ENCODE results near the gene RASSF3.
"Not testable (repeated sequence)": the region's sequence is repeated elsewhere in the genome, so short reads cannot be mapped to it uniquely, and the experiment has no call there.

The RASSF3 gene

GRCh38 chr12:64690236-64690635 is 79.9 kb downstream of the RASSF3 start:
- 93% methylated on average over 6 of the region's 6 CpGs for WGBS, 2 experiments
- H3K27me3 ChIP-seq (ENCODE audit: control insufficient read depth, insufficient read depth, low read length, poor library complexity, severe bottlenecking) = not testable (repeated sequence)

GRCh38 chr12:64691227-64691794 is 81.0 kb downstream of the RASSF3 start:
- no peaks in the 10 kb centered on the region for H3K27me3 ChIP-seq (ENCODE audit: control insufficient read depth, insufficient read depth, low read length, poor library complexity, severe bottlenecking)
- H3K9me3 ChIP-seq (ENCODE audit: control insufficient read depth, low read length) = no peaks in the 10 kb centered on the region
- no peaks in the 10 kb centered on the region for H3K36me3 ChIP-seq (ENCODE audit: control insufficient read depth, insufficient read depth, low read length)
- no peak overlapping the region for H3K4me3 ChIP-seq (ENCODE audit: insufficient read depth, low read depth, low read length)
- peaks cover 22% of the 10 kb centered on the region for H3K4me1 ChIP-seq (ENCODE audit: control insufficient read depth, insufficient read depth, low read length)
- WGBS, 2 experiments = 32 to 45% methylated on average over 6 of the region's 6 CpGs
- peak overlapping the region; percentile 75 for H3K27ac ChIP-seq (ENCODE audit: insufficient read depth, low read depth, low read length, poor library complexity, severe bottlenecking)

More at GRCh38 chr12:64690236-64690635, 79.9 kb downstream of the RASSF3 start:
- not testable (repeated sequence) for H3K4me3 ChIP-seq (ENCODE audit: insufficient read depth, low read depth, low read length); H3K27ac ChIP-seq (ENCODE audit: insufficient read depth, low read depth, low read length, poor library complexity, severe bottlenecking); H3K36me3 ChIP-seq (ENCODE audit: control insufficient read depth, insufficient read depth, low read length); H3K9me3 ChIP-seq (ENCODE audit: control insufficient read depth, low read length)
- peaks cover 22% of the 10 kb centered on the region for H3K4me1 ChIP-seq (ENCODE audit: control insufficient read depth, insufficient read depth, low read length)

DNA sequence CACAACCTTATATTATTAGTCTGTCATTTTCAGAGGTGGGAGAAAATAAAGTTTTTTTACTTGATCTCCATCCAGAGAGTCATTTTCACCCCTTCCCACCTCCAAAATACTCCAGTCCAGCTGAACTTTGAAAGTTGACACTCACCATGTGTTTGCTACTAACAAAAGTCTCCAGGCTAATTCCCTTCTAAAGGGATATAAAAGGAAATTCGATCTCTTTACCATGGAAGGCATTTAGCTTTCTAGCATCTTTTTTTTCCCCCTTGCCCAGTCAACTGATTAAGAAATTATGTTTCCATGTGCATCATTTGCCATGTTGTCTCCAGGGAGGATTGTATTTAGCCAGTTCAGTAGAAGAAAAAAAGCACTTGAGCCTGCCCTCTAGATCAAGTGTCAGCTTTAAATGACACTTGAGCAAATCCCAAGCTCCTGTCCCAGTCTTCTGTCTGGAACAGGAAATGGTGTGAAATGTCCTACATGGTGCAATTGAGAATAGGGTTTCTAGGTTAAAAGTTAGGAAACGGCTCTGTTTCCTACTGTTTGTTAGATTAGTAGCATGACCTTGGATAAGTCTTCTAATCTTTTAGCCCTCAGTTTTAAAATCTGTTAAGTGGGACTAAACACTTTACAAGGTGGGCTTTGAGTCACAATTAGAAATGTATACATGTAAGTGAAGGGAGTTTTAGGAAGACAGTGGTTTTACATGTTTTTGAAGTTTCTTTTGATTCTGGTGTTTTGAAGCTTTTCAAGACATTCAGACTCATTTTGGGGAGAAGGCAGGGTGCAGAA is 81.7 kb downstream of the RASSF3 start:
- H3K4me3 ChIP-seq (ENCODE audit: insufficient read depth, low read depth, low read length) = no peak overlapping the region
- H3K9me3 ChIP-seq (ENCODE audit: control insufficient read depth, low read length) = no peaks in the 10 kb centered on the region
- H3K4me1 ChIP-seq (ENCODE audit: control insufficient read depth, insufficient read depth, low read length) = peaks cover 22% of the 10 kb centered on the region
- WGBS, 2 experiments = 46 to 48% methylated on average over 2 of the region's 2 CpGs
- H3K27ac ChIP-seq (ENCODE audit: insufficient read depth, low read depth, low read length, poor library complexity, severe bottlenecking) = peak overlapping the region; percentile 75
- H3K36me3 ChIP-seq (ENCODE audit: control insufficient read depth, insufficient read depth, low read length) = no peaks in the 10 kb centered on the region
- H3K27me3 ChIP-seq (ENCODE audit: control insufficient read depth, insufficient read depth, low read length, poor library complexity, severe bottlenecking) = no peaks in the 10 kb centered on the region

GRCh38 chr12:64694130-64695040 is 84.1 kb downstream of the RASSF3 start:
- Histone ChIP-seq H3K36me3 (ENCODE audit: control insufficient read depth, insufficient read depth, low read length) (no peaks in the 10 kb centered on the region), H3K27me3 (ENCODE audit: control insufficient read depth, insufficient read depth, low read length, poor library complexity, severe bottlenecking) (no peaks in the 10 kb centered on the region), H3K9me3 (ENCODE audit: control insufficient read depth, low read length) (no peaks in the 10 kb centered on the region), H3K27ac (ENCODE audit: insufficient read depth, low read depth, low read length, poor library complexity, severe bottlenecking) (no peak overlapping the region), H3K4me3 (ENCODE audit: insufficient read depth, low read depth, low read length) (no peak overlapping the region), H3K4me1 (ENCODE audit: control insufficient read depth, insufficient read depth, low read length) (peaks cover 19% of the 10 kb centered on the region)
- WGBS, 2 experiments = 85 to 87% methylated on average over 18 of the region's 18 CpGs

DNA sequence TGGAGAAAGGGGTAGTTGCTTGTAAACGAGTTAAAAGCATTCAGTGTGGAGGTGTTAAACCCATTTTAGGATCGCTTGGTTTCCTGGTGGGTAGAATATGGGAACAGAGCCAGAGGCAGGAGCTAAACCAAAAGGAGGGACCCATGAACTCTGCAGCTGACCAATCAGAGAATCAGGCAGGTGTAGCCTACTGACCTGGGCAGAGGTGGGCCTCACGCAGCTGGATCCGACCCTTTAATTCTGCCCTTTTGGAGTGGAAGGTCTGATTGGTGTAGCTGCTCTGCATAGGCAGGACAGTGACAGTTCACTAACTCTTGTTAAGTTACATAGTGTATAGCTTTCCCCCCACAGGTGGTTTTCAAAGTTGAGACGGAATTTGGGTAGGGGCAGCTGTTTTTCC is 85.3 kb downstream of the RASSF3 start:
- H3K27ac ChIP-seq (ENCODE audit: insufficient read depth, low read depth, low read length, poor library complexity, severe bottlenecking) = no peak overlapping the region
- H3K9me3 ChIP-seq (ENCODE audit: control insufficient read depth, low read length) = no peaks in the 10 kb centered on the region
- H3K4me3 ChIP-seq (ENCODE audit: insufficient read depth, low read depth, low read length) = no peak overlapping the region
- H3K36me3 ChIP-seq (ENCODE audit: control insufficient read depth, insufficient read depth, low read length) = no peaks in the 10 kb centered on the region
- no peaks in the 10 kb centered on the region for H3K27me3 ChIP-seq (ENCODE audit: control insufficient read depth, insufficient read depth, low read length, poor library complexity, severe bottlenecking)
- peaks cover 19% of the 10 kb centered on the region for H3K4me1 ChIP-seq (ENCODE audit: control insufficient read depth, insufficient read depth, low read length)
- WGBS, 2 experiments = 83 to 86% methylated on average over 5 of the region's 5 CpGs

GRCh38 chr12:64696080-64696741 is 85.9 kb downstream of the RASSF3 start:
- Histone ChIP-seq H3K4me3 (ENCODE audit: insufficient read depth, low read depth, low read length) (no peak overlapping the region), H3K27me3 (ENCODE audit: control insufficient read depth, insufficient read depth, low read length, poor library complexity, severe bottlenecking) (no peaks in the 10 kb centered on the region), H3K27ac (ENCODE audit: insufficient read depth, low read depth, low read length, poor library complexity, severe bottlenecking) (no peak overlapping the region), H3K9me3 (ENCODE audit: control insufficient read depth, low read length) (no peaks in the 10 kb centered on the region), H3K4me1 (ENCODE audit: control insufficient read depth, insufficient read depth, low read length) (peaks cover 16% of the 10 kb centered on the region), H3K36me3 (ENCODE audit: control insufficient read depth, insufficient read depth, low read length) (no peaks in the 10 kb centered on the region)
- WGBS, 2 experiments = 81 to 84% methylated on average over 1 of the region's 1 CpG

GRCh38 chr12:64699504-64700115 is 89.3 kb downstream of the RASSF3 start:
- Histone ChIP-seq H3K27ac (ENCODE audit: insufficient read depth, low read depth, low read length, poor library complexity, severe bottlenecking) (no peak overlapping the region), H3K4me1 (ENCODE audit: control insufficient read depth, insufficient read depth, low read length) (no peaks in the 10 kb centered on the region), H3K36me3 (ENCODE audit: control insufficient read depth, insufficient read depth, low read length) (no peaks in the 10 kb centered on the region), H3K9me3 (ENCODE audit: control insufficient read depth, low read length) (no peaks in the 10 kb centered on the region), H3K27me3 (ENCODE audit: control insufficient read depth, insufficient read depth, low read length, poor library complexity, severe bottlenecking) (no peaks in the 10 kb centered on the region), H3K4me3 (ENCODE audit: insufficient read depth, low read depth, low read length) (no peak overlapping the region)
- WGBS, 2 experiments = 92 to 93% methylated on average over 12 of the region's 12 CpGs

- H3K27ac ChIP-seq (ENCODE audit: insufficient read depth, low read depth, low read length, poor library complexity, severe bottlenecking) = no peak overlapping the region
- H3K27me3 ChIP-seq (ENCODE audit: control insufficient read depth, insufficient read depth, low read length, poor library complexity, severe bottlenecking) = no peaks in the 10 kb centered on the region
- no peak overlapping the region for H3K4me3 ChIP-seq (ENCODE audit: insufficient read depth, low read depth, low read length)
- H3K4me1 ChIP-seq (ENCODE audit: control insufficient read depth, insufficient read depth, low read length) = no peaks in the 10 kb centered on the region
- 95 to 96% methylated on average over 1 of the region's 1 CpG for WGBS, 2 experiments
- H3K9me3 ChIP-seq (ENCODE audit: control insufficient read depth, low read length) = no peaks in the 10 kb centered on the region
- H3K36me3 ChIP-seq (ENCODE audit: control insufficient read depth, insufficient read depth, low read length) = no peaks in the 10 kb centered on the region
Observed at GRCh38 chr12:64700532-64700931, 90.2 kb downstream of the RASSF3 start.

DNA sequence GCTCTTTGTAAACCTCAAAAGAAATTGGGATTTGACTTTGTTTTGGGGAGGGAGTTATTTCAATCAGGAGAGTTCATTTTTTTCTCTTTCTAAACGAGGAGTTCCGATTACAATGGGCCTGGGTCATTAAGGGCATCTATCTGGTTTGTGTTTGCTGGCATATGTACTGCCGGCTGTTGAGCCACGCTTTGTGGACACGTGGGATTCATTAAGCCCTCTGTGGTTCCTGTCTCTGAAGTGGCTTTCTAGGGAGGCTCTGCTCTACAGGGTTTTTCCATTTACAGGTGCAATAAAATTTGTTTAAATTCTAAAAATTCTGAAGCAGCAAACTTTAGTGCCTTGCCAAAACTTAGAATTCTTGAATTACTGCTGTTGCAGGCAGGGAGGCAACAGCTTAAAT is 91.0 kb downstream of the RASSF3 start:
- H3K4me3 ChIP-seq (ENCODE audit: insufficient read depth, low read depth, low read length) = no peak overlapping the region
- H3K4me1 ChIP-seq (ENCODE audit: control insufficient read depth, insufficient read depth, low read length) = no peaks in the 10 kb centered on the region
- H3K36me3 ChIP-seq (ENCODE audit: control insufficient read depth, insufficient read depth, low read length) = no peaks in the 10 kb centered on the region
- 91% methylated on average over 5 of the region's 5 CpGs for WGBS, 2 experiments
- no peaks in the 10 kb centered on the region for H3K27me3 ChIP-seq (ENCODE audit: control insufficient read depth, insufficient read depth, low read length, poor library complexity, severe bottlenecking)
- H3K9me3 ChIP-seq (ENCODE audit: control insufficient read depth, low read length) = no peaks in the 10 kb centered on the region
- no peak overlapping the region for H3K27ac ChIP-seq (ENCODE audit: insufficient read depth, low read depth, low read length, poor library complexity, severe bottlenecking)

Measured in ectodermal cell (in vitro differentiated cells).